Neural crest cell (in vitro differentiated cells): ENCODE results near the gene COL26A1. TPM values are rescaled to one million over a fixed set of nuclear protein-coding genes. Genes with fewer than 3 reads are reported as not detected.

Source experiments
- DNase-seq: peaks from one replicate; pipeline ENCODE4 v3.0.0; 2021; ENCODE audit warnings: low read depth, mixed read lengths, low spot score
- H3K27ac Mint-ChIP-seq: one replicate; pipeline ENCODE4 v1.8.0; 2021; ENCODE audit warnings: mild to moderate bottlenecking, mixed read lengths; ENCODE audit not compliant: unreplicated experiment
- H3K27me3 Mint-ChIP-seq: 2 replicates; pipeline ENCODE4 v1.8.0; 2021; ENCODE audit warnings: low read depth, mild to moderate bottlenecking, mixed read lengths
- H3K36me3 Mint-ChIP-seq: 2 replicates; pipeline ENCODE4 v1.8.0; 2021; ENCODE audit warnings: low read depth, mild to moderate bottlenecking, mixed read lengths
- H3K4me1 Mint-ChIP-seq: 2 replicates; pipeline ENCODE4 v1.8.0; 2021; ENCODE audit warnings: mixed read lengths
- H3K4me3 Mint-ChIP-seq: one replicate; pipeline ENCODE4 v1.8.0; 2021; ENCODE audit warnings: mild to moderate bottlenecking, mixed read lengths
- H3K9me3 Mint-ChIP-seq: 2 replicates; pipeline ENCODE4 v1.8.0; 2021; ENCODE audit warnings: mixed read lengths
- CTCF ChIP-seq: fragments of 200-600 bp; sonication (generic); conservative IDR thresholded peaks from 2 replicates; pipeline ENCODE4 v1.5.0; 2021; ENCODE audit warnings: antibody characterized with exemption, mild to moderate bottlenecking
- total RNA-seq: library from RNA; stranded (reverse); gene quantifications from 2 replicates; pipeline ENCODE4 v1.2.1, GENCODE V29; 2021

Gene COL26A1
- total RNA-seq, 1 donor from 2014 or later = 38.3 TPM

GRCh38 chr7:101555269-101555920, 192.7 kb downstream of the COL26A1 start:
- Mint-ChIP-seq H3K4me3 (no peak overlapping the region), H3K27ac (no peak overlapping the region), H3K9me3 (no peaks in the 10 kb centered on the region), H3K27me3 (peaks cover 46% of the 10 kb centered on the region), H3K4me1 (peaks cover 28% of the 10 kb centered on the region), H3K36me3 (no peaks in the 10 kb centered on the region)
- no peak for TF ChIP-seq CTCF
- no peak for DNase-seq

- DNase-seq = no peak
- no peak overlapping the region for H3K4me3 Mint-ChIP-seq
Observed at GRCh38 chr7:101555921-101556275, 193.2 kb downstream of the COL26A1 start.

GRCh38 chr7:101556453-101556968, 193.8 kb downstream of the COL26A1 start:
- no peak overlapping the region for H3K27ac Mint-ChIP-seq
- DNase-seq = no peak
- peaks cover 23% of the 10 kb centered on the region for H3K4me1 Mint-ChIP-seq
- H3K4me3 Mint-ChIP-seq = no peak overlapping the region
- no peaks in the 10 kb centered on the region for H3K36me3 Mint-ChIP-seq
- H3K9me3 Mint-ChIP-seq = no peaks in the 10 kb centered on the region
- no peak for TF ChIP-seq CTCF
- peaks cover 49% of the 10 kb centered on the region for H3K27me3 Mint-ChIP-seq

More at GRCh38 chr7:101555921-101556275, 193.2 kb downstream of the COL26A1 start:
- H3K27me3 Mint-ChIP-seq = peaks cover 49% of the 10 kb centered on the region
- TF ChIP-seq CTCF = no peak
- H3K4me1 Mint-ChIP-seq = peaks cover 28% of the 10 kb centered on the region
- no peaks in the 10 kb centered on the region for H3K9me3 Mint-ChIP-seq
- no peak overlapping the region for H3K27ac Mint-ChIP-seq
- no peaks in the 10 kb centered on the region for H3K36me3 Mint-ChIP-seq

GRCh38 chr7:101557421-101557820, 194.7 kb downstream of the COL26A1 start:
- H3K4me3 Mint-ChIP-seq = no peak overlapping the region
- H3K27me3 Mint-ChIP-seq = peaks cover 50% of the 10 kb centered on the region
- no peak for DNase-seq
- H3K4me1 Mint-ChIP-seq = peaks cover 18% of the 10 kb centered on the region
- no peaks in the 10 kb centered on the region for H3K36me3 Mint-ChIP-seq
- H3K9me3 Mint-ChIP-seq = no peaks in the 10 kb centered on the region
- no peak overlapping the region for H3K27ac Mint-ChIP-seq
- no peak for TF ChIP-seq CTCF

GRCh38 chr7:101557978-101558741, 195.5 kb downstream of the COL26A1 start:
- H3K4me3 Mint-ChIP-seq = no peak overlapping the region
- H3K4me1 Mint-ChIP-seq = peaks cover 18% of the 10 kb centered on the region
- no peaks in the 10 kb centered on the region for H3K36me3 Mint-ChIP-seq
- no peaks in the 10 kb centered on the region for H3K9me3 Mint-ChIP-seq
- no peak for TF ChIP-seq CTCF
- no peak overlapping the region for H3K27ac Mint-ChIP-seq
- DNase-seq = no peak
- peaks cover 53% of the 10 kb centered on the region for H3K27me3 Mint-ChIP-seq
